ENCODE measurements around the gene ZSWIM6.

ZSWIM6 gene

GRCh38 chr5:61333954-61334867 is 2.2 kb downstream of the ZSWIM6 start:
- H3K4me1 ChIP-seq (ENCODE audit: control insufficient read depth, insufficient read depth, low read length): peaks cover 17% of the 10 kb centered on the region
- H3K27ac ChIP-seq (ENCODE audit: low read depth, low read length): no peak overlapping the region
- peaks cover 44% of the 10 kb centered on the region for H3K27me3 ChIP-seq (ENCODE audit: control insufficient read depth, insufficient read depth, low read length)
- H3K4me3 ChIP-seq (ENCODE audit: low read depth, low read length): peak overlapping the region; percentile 80
- no peaks in the 10 kb centered on the region for H3K9me3 ChIP-seq (ENCODE audit: control insufficient read depth, insufficient read depth, low read depth, low read length)
- no peaks in the 10 kb centered on the region for H3K36me3 ChIP-seq (ENCODE audit: control insufficient read depth, insufficient read depth, low read length)
- H3K9ac ChIP-seq (ENCODE audit: low read length): peak overlapping the region; percentile 81

- peaks cover 9% of the 10 kb centered on the region for H3K4me1 ChIP-seq (ENCODE audit: control insufficient read depth, insufficient read depth, low read length)
- H3K9me3 ChIP-seq (ENCODE audit: control insufficient read depth, insufficient read depth, low read depth, low read length): no peaks in the 10 kb centered on the region
- peaks cover 35% of the 10 kb centered on the region for H3K27me3 ChIP-seq (ENCODE audit: control insufficient read depth, insufficient read depth, low read length)
- no peak overlapping the region for H3K27ac ChIP-seq (ENCODE audit: low read depth, low read length)
- H3K4me3 ChIP-seq (ENCODE audit: low read depth, low read length): peak overlapping the region; percentile 80; the same call in 1 of the 2 replicates
- no peak overlapping the region for H3K9ac ChIP-seq (ENCODE audit: low read length)
- no peaks in the 10 kb centered on the region for H3K36me3 ChIP-seq (ENCODE audit: control insufficient read depth, insufficient read depth, low read length)
Measured at GRCh38 chr5:61334868-61335615, 3.0 kb downstream of the ZSWIM6 start.

- no peaks in the 10 kb centered on the region for H3K9me3 ChIP-seq (ENCODE audit: control insufficient read depth, insufficient read depth, low read depth, low read length)
Measured at GRCh38 chr5:61339764-61340163, 7.7 kb downstream of the ZSWIM6 start.

GRCh38 chr5:61340775-61341361 is 8.8 kb downstream of the ZSWIM6 start:
- peaks cover 2% of the 10 kb centered on the region for H3K27me3 ChIP-seq (ENCODE audit: control insufficient read depth, insufficient read depth, low read length)
- H3K36me3 ChIP-seq (ENCODE audit: control insufficient read depth, insufficient read depth, low read length): no peaks in the 10 kb centered on the region
- no peak overlapping the region for H3K4me3 ChIP-seq (ENCODE audit: low read depth, low read length)
- H3K9me3 ChIP-seq (ENCODE audit: control insufficient read depth, insufficient read depth, low read depth, low read length): no peaks in the 10 kb centered on the region
- no peak overlapping the region for H3K9ac ChIP-seq (ENCODE audit: low read length)
- H3K4me1 ChIP-seq (ENCODE audit: control insufficient read depth, insufficient read depth, low read length): no peaks in the 10 kb centered on the region
- no peak overlapping the region for H3K27ac ChIP-seq (ENCODE audit: low read depth, low read length)

More at GRCh38 chr5:61339764-61340163, 7.7 kb downstream of the ZSWIM6 start:
- Histone ChIP-seq H3K4me1 (ENCODE audit: control insufficient read depth, insufficient read depth, low read length) (peaks cover 6% of the 10 kb centered on the region; the same call in 1 of the 2 replicates), H3K4me3 (ENCODE audit: low read depth, low read length) (no peak overlapping the region), H3K36me3 (ENCODE audit: control insufficient read depth, insufficient read depth, low read length) (no peaks in the 10 kb centered on the region), H3K27ac (ENCODE audit: low read depth, low read length) (no peak overlapping the region), H3K27me3 (ENCODE audit: control insufficient read depth, insufficient read depth, low read length) (peaks cover 13% of the 10 kb centered on the region), H3K9ac (ENCODE audit: low read length) (no peak overlapping the region)

- Histone ChIP-seq H3K4me3 (ENCODE audit: low read depth, low read length) (no peak overlapping the region), H3K9me3 (ENCODE audit: control insufficient read depth, insufficient read depth, low read depth, low read length) (no peaks in the 10 kb centered on the region), H3K4me1 (ENCODE audit: control insufficient read depth, insufficient read depth, low read length) (no peaks in the 10 kb centered on the region), H3K36me3 (ENCODE audit: control insufficient read depth, insufficient read depth, low read length) (no peaks in the 10 kb centered on the region), H3K27me3 (ENCODE audit: control insufficient read depth, insufficient read depth, low read length) (no peaks in the 10 kb centered on the region), H3K9ac (ENCODE audit: low read length) (no peak overlapping the region), H3K27ac (ENCODE audit: low read depth, low read length) (no peak overlapping the region)
Measured at GRCh38 chr5:61342071-61342501, 10.0 kb downstream of the ZSWIM6 start.

- Histone ChIP-seq H3K9ac (ENCODE audit: low read length) (no peak overlapping the region), H3K4me3 (ENCODE audit: low read depth, low read length) (no peak overlapping the region), H3K27ac (ENCODE audit: low read depth, low read length) (no peak overlapping the region), H3K9me3 (ENCODE audit: control insufficient read depth, insufficient read depth, low read depth, low read length) (no peaks in the 10 kb centered on the region), H3K27me3 (ENCODE audit: control insufficient read depth, insufficient read depth, low read length) (no peaks in the 10 kb centered on the region), H3K36me3 (ENCODE audit: control insufficient read depth, insufficient read depth, low read length) (no peaks in the 10 kb centered on the region), H3K4me1 (ENCODE audit: control insufficient read depth, insufficient read depth, low read length) (no peaks in the 10 kb centered on the region)
Measured at GRCh38 chr5:61344187-61344944, 12.3 kb downstream of the ZSWIM6 start.

- Histone ChIP-seq H3K27me3 (ENCODE audit: control insufficient read depth, insufficient read depth, low read length) (no peaks in the 10 kb centered on the region), H3K9ac (ENCODE audit: low read length) (no peak overlapping the region), H3K27ac (ENCODE audit: low read depth, low read length) (no peak overlapping the region), H3K4me1 (ENCODE audit: control insufficient read depth, insufficient read depth, low read length) (0 out of 2 replicates have a peak, but pooled peaks cover 4% of the 10 kb centered on the region), H3K36me3 (ENCODE audit: control insufficient read depth, insufficient read depth, low read length) (no peaks in the 10 kb centered on the region), H3K9me3 (ENCODE audit: control insufficient read depth, insufficient read depth, low read depth, low read length) (no peaks in the 10 kb centered on the region), H3K4me3 (ENCODE audit: low read depth, low read length) (no peak overlapping the region)
Measured at GRCh38 chr5:61346511-61346910, 14.5 kb downstream of the ZSWIM6 start.

- Histone ChIP-seq H3K36me3 (ENCODE audit: control insufficient read depth, insufficient read depth, low read length) (no peaks in the 10 kb centered on the region), H3K4me1 (ENCODE audit: control insufficient read depth, insufficient read depth, low read length) (0 out of 2 replicates have a peak, but pooled peaks cover 4% of the 10 kb centered on the region), H3K9ac (ENCODE audit: low read length) (no peak overlapping the region), H3K27me3 (ENCODE audit: control insufficient read depth, insufficient read depth, low read length) (no peaks in the 10 kb centered on the region), H3K9me3 (ENCODE audit: control insufficient read depth, insufficient read depth, low read depth, low read length) (no peaks in the 10 kb centered on the region), H3K4me3 (ENCODE audit: low read depth, low read length) (no peak overlapping the region), H3K27ac (ENCODE audit: low read depth, low read length) (no peak overlapping the region)
Measured at GRCh38 chr5:61347080-61347479, 15.0 kb downstream of the ZSWIM6 start.

GRCh38 chr5:61348447-61348846 is 16.4 kb downstream of the ZSWIM6 start:
- H3K4me1 ChIP-seq (ENCODE audit: control insufficient read depth, insufficient read depth, low read length): 0 out of 2 replicates have a peak, but pooled peaks cover 4% of the 10 kb centered on the region
- H3K4me3 ChIP-seq (ENCODE audit: low read depth, low read length): no peak overlapping the region
- no peaks in the 10 kb centered on the region for H3K36me3 ChIP-seq (ENCODE audit: control insufficient read depth, insufficient read depth, low read length)
- H3K9me3 ChIP-seq (ENCODE audit: control insufficient read depth, insufficient read depth, low read depth, low read length): no peaks in the 10 kb centered on the region
- no peak overlapping the region for H3K27ac ChIP-seq (ENCODE audit: low read depth, low read length)
- no peaks in the 10 kb centered on the region for H3K27me3 ChIP-seq (ENCODE audit: control insufficient read depth, insufficient read depth, low read length)
- H3K9ac ChIP-seq (ENCODE audit: low read length): no peak overlapping the region

- H3K27me3 ChIP-seq (ENCODE audit: control insufficient read depth, insufficient read depth, low read length): no peaks in the 10 kb centered on the region
- H3K36me3 ChIP-seq (ENCODE audit: control insufficient read depth, insufficient read depth, low read length): no peaks in the 10 kb centered on the region
- H3K4me3 ChIP-seq (ENCODE audit: low read depth, low read length): no peak overlapping the region
- no peak overlapping the region for H3K27ac ChIP-seq (ENCODE audit: low read depth, low read length)
- H3K9ac ChIP-seq (ENCODE audit: low read length): no peak overlapping the region
- 0 out of 2 replicates have a peak, but pooled peaks cover 4% of the 10 kb centered on the region for H3K4me1 ChIP-seq (ENCODE audit: control insufficient read depth, insufficient read depth, low read length)
- no peaks in the 10 kb centered on the region for H3K9me3 ChIP-seq (ENCODE audit: control insufficient read depth, insufficient read depth, low read depth, low read length)
Measured at GRCh38 chr5:61349935-61350334, 17.9 kb downstream of the ZSWIM6 start.
